ENCODE data around the gene FN3K. TPM values are rescaled to one million over a fixed set of nuclear protein-coding genes. Genes with fewer than 3 reads are reported as not detected.

The FN3K gene
- total and polyA plus RNA-seq, 2 of the 8 experiments (the other 6 are each of a cell fraction or from before 2014, with no cell fraction given) = 0.88 to 14.2 TPM

GRCh38 chr17:82740906-82741759 lies 5.7 kb downstream of the FN3K start (continued):
- no peak for TF ChIP-seq RNF2 (IDR thresholded peaks at IDR 0.05; ENCODE audit: borderline replicate concordance, low read depth, low read length, missing control alignments, poor library complexity, severe bottlenecking)
- TF ChIP-seq CREB1 (IDR thresholded peaks at IDR 0.05) = no peak

All from H1 (cell line).